ENCODE measurements around the gene DUSP1.

- TF ChIP-seq, protein P1, sequence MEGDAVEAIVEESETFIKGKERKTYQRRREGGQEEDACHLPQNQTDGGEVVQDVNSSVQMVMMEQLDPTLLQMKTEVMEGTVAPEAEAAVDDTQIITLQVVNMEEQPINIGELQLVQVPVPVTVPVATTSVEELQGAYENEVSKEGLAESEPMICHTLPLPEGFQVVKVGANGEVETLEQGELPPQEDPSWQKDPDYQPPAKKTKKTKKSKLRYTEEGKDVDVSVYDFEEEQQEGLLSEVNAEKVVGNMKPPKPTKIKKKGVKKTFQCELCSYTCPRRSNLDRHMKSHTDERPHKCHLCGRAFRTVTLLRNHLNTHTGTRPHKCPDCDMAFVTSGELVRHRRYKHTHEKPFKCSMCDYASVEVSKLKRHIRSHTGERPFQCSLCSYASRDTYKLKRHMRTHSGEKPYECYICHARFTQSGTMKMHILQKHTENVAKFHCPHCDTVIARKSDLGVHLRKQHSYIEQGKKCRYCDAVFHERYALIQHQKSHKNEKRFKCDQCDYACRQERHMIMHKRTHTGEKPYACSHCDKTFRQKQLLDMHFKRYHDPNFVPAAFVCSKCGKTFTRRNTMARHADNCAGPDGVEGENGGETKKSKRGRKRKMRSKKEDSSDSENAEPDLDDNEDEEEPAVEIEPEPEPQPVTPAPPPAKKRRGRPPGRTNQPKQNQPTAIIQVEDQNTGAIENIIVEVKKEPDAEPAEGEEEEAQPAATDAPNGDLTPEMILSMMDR (conservative IDR thresholded peaks at IDR 0.05; ENCODE audit: low read length): no peak
- TF ChIP-seq EZH2phosphoT487 (IDR thresholded peaks at IDR 0.05; ENCODE audit: borderline replicate concordance, low read depth, low read length): no peak
Measured at GRCh38 chr5:172816925-172817562, 46.0 kb upstream of the DUSP1 start.
